Measurements from ENCODE around the gene CDK2AP2. TPM values are rescaled to one million over a fixed set of nuclear protein-coding genes. Genes with fewer than 3 reads are reported as not detected.
"Not testable (repeated sequence)": the region's sequence is repeated elsewhere in the genome, so short reads cannot be mapped to it uniquely, and the experiment has no call there.

CDK2AP2 gene
- total and polyA plus RNA-seq, 2 experiments from 2014 or later, result 29.6 to 55.2 TPM

GRCh38 chr11:67468456-67468758, 39.6 kb downstream of the CDK2AP2 start:
- no peaks in the 10 kb centered on the region for H3K9me3 ChIP-seq (ENCODE audit: low read depth)
- no peaks in the 10 kb centered on the region for H3K9me2 ChIP-seq (ENCODE audit: insufficient read depth)
- in situ Hi-C loops (cut with MboI), result no loop called here
- H3K27me3 ChIP-seq (replicated peaks; ENCODE audit: insufficient read depth), result no peaks in the 10 kb centered on the region
- TF ChIP-seq EZH2 (IDR thresholded peaks at IDR 0.05; ENCODE audit: insufficient read depth, poor library complexity, severe bottlenecking), result no peak
- no peak for TF ChIP-seq EZH2phosphoT487 (IDR thresholded peaks at IDR 0.05; ENCODE audit: insufficient read depth, low read depth)
- H2AFZ ChIP-seq, result peak overlapping the region; percentile 77
- H3K27ac ChIP-seq, result peak overlapping the region; percentile 81
- peak overlapping the region; percentile 89 for H3K4me3 ChIP-seq
- H3K36me3 ChIP-seq (ENCODE audit: low read depth), result no peaks in the 10 kb centered on the region
- peaks cover 23% of the 10 kb centered on the region; the same call in 1 of the 2 replicates for H3K79me2 ChIP-seq (ENCODE audit: insufficient read depth)
- no peaks in the 10 kb centered on the region for H4K20me1 ChIP-seq (ENCODE audit: insufficient read depth)
- H3K4me2 ChIP-seq (ENCODE audit: unreplicated experiment), result peak overlapping the region; percentile 86
- H3K9ac ChIP-seq, result peak overlapping the region; percentile 94
- no peak for DNase-seq
- H3F3A ChIP-seq (ENCODE audit: insufficient read depth), result no peaks in the 10 kb centered on the region
- 3 to 10% methylated on average over 6 of the region's 6 CpGs for WGBS, 2 experiments (ENCODE audit: low coverage in 1 of 2, low lambda C conversion rate in 2 of 2, missing lambda C conversion rate in 2 of 2)
- H3K4me1 ChIP-seq (ENCODE audit: insufficient read depth), result peaks cover 4% of the 10 kb centered on the region; the same call in 1 of the 2 replicates

GRCh38 chr11:67468056-67468455, 39.9 kb downstream of the CDK2AP2 start:
- in situ Hi-C loops (cut with MboI), result no loop called here
- Histone ChIP-seq H4K20me1 (ENCODE audit: insufficient read depth) (no peaks in the 10 kb centered on the region), H3K36me3 (ENCODE audit: low read depth) (no peaks in the 10 kb centered on the region), H3K4me2 (ENCODE audit: unreplicated experiment) (peak overlapping the region; percentile 86), H3K79me2 (ENCODE audit: insufficient read depth) (peaks cover 23% of the 10 kb centered on the region; the same call in 1 of the 2 replicates), H3K4me3 (peak overlapping the region; percentile 89), H3K9me2 (ENCODE audit: insufficient read depth) (no peaks in the 10 kb centered on the region), H2AFZ (peak overlapping the region; percentile 77; the same call in 1 of the 2 replicates), H3K27ac (peak overlapping the region; percentile 81), H3K9ac (peak overlapping the region; percentile 94), H3K27me3 (replicated peaks; ENCODE audit: insufficient read depth) (no peaks in the 10 kb centered on the region), H3F3A (ENCODE audit: insufficient read depth) (no peaks in the 10 kb centered on the region), H3K9me3 (ENCODE audit: low read depth) (no peaks in the 10 kb centered on the region), H3K4me1 (ENCODE audit: insufficient read depth) (peaks cover 4% of the 10 kb centered on the region; the same call in 1 of the 2 replicates)
- DNase-seq, result peak; percentile 36
- TF ChIP-seq EZH2phosphoT487 (IDR thresholded peaks at IDR 0.05; ENCODE audit: insufficient read depth, low read depth) (no peak), EZH2 (IDR thresholded peaks at IDR 0.05; ENCODE audit: insufficient read depth, poor library complexity, severe bottlenecking) (no peak)
- 24 to 37% methylated on average over 4 to 5 of the region's 5 CpGs for WGBS, 2 experiments (ENCODE audit: low coverage in 1 of 2, low lambda C conversion rate in 2 of 2, missing lambda C conversion rate in 2 of 2)

GRCh38 chr11:67466962-67467771, 40.8 kb downstream of the CDK2AP2 start:
- TF ChIP-seq EZH2phosphoT487 (IDR thresholded peaks at IDR 0.05; ENCODE audit: insufficient read depth, low read depth), result no peak
- no peak for TF ChIP-seq EZH2 (IDR thresholded peaks at IDR 0.05; ENCODE audit: insufficient read depth, poor library complexity, severe bottlenecking)
- Histone ChIP-seq H3K36me3 (ENCODE audit: low read depth) (no peaks in the 10 kb centered on the region), H3K9me2 (ENCODE audit: insufficient read depth) (no peaks in the 10 kb centered on the region), H3K9ac (peak overlapping the region; percentile 94; the same call in 1 of the 2 replicates), H3F3A (ENCODE audit: insufficient read depth) (no peaks in the 10 kb centered on the region), H3K27ac (no peak overlapping the region), H3K4me3 (peak overlapping the region; percentile 89; the same call in 1 of the 2 replicates), H2AFZ (no peak overlapping the region), H4K20me1 (ENCODE audit: insufficient read depth) (no peaks in the 10 kb centered on the region), H3K9me3 (ENCODE audit: low read depth) (no peaks in the 10 kb centered on the region), H3K27me3 (replicated peaks; ENCODE audit: insufficient read depth) (no peaks in the 10 kb centered on the region), H3K79me2 (ENCODE audit: insufficient read depth) (peaks cover 23% of the 10 kb centered on the region; the same call in 1 of the 2 replicates), H3K4me1 (ENCODE audit: insufficient read depth) (peaks cover 4% of the 10 kb centered on the region; the same call in 1 of the 2 replicates), H3K4me2 (ENCODE audit: unreplicated experiment) (no peak overlapping the region)
- in situ Hi-C loops (cut with MboI), result no loop called here
- 75 to 83% methylated on average over 7 to 11 of the region's 11 CpGs for WGBS, 2 experiments (ENCODE audit: low coverage in 1 of 2, low lambda C conversion rate in 2 of 2, missing lambda C conversion rate in 2 of 2)
- DNase-seq, result no peak

- in situ Hi-C loops (cut with MboI), result no loop called here
- no peaks in the 10 kb centered on the region for H3K9me3 ChIP-seq (ENCODE audit: low read depth)
These were observed 41.6 kb downstream of the CDK2AP2 start for GRCh38 chr11:67466367-67466766.

GRCh38 chr11:67465530-67465929, 42.4 kb downstream of the CDK2AP2 start:
- H3K27ac ChIP-seq; H3K36me3 ChIP-seq (ENCODE audit: low read depth); H3K4me2 ChIP-seq (ENCODE audit: unreplicated experiment); H2AFZ ChIP-seq; H3F3A ChIP-seq (ENCODE audit: insufficient read depth); in situ Hi-C loops (cut with MboI); H4K20me1 ChIP-seq (ENCODE audit: insufficient read depth); H3K27me3 ChIP-seq (replicated peaks; ENCODE audit: insufficient read depth); H3K4me3 ChIP-seq; H3K9me3 ChIP-seq (ENCODE audit: low read depth); H3K4me1 ChIP-seq (ENCODE audit: insufficient read depth); H3K9me2 ChIP-seq (ENCODE audit: insufficient read depth); H3K9ac ChIP-seq: not testable (repeated sequence)
- peaks cover 23% of the 10 kb centered on the region; the same call in 1 of the 2 replicates for H3K79me2 ChIP-seq (ENCODE audit: insufficient read depth)
- WGBS, 2 experiments (ENCODE audit: low coverage in 1 of 2, low lambda C conversion rate in 2 of 2, missing lambda C conversion rate in 2 of 2), result 47 to 72% methylated on average over 2 of the region's 2 CpGs
- DNase-seq, result peak; percentile 37

More at GRCh38 chr11:67466367-67466766, 41.6 kb downstream of the CDK2AP2 start:
- WGBS, 2 experiments (ENCODE audit: low coverage in 1 of 2, low lambda C conversion rate in 2 of 2, missing lambda C conversion rate in 2 of 2), result 90 to 93% methylated on average over 5 of the region's 5 CpGs
- no peak overlapping the region for H3K4me2 ChIP-seq (ENCODE audit: unreplicated experiment)
- TF ChIP-seq EZH2 (IDR thresholded peaks at IDR 0.05; ENCODE audit: insufficient read depth, poor library complexity, severe bottlenecking), result no peak
- TF ChIP-seq EZH2phosphoT487 (IDR thresholded peaks at IDR 0.05; ENCODE audit: insufficient read depth, low read depth), result no peak
- no peaks in the 10 kb centered on the region for H3K27me3 ChIP-seq (replicated peaks; ENCODE audit: insufficient read depth)
- no peaks in the 10 kb centered on the region for H3K36me3 ChIP-seq (ENCODE audit: low read depth)
- no peaks in the 10 kb centered on the region for H4K20me1 ChIP-seq (ENCODE audit: insufficient read depth)
- H3F3A ChIP-seq (ENCODE audit: insufficient read depth), result no peaks in the 10 kb centered on the region
- no peak overlapping the region for H3K9ac ChIP-seq
- no peaks in the 10 kb centered on the region for H3K9me2 ChIP-seq (ENCODE audit: insufficient read depth)
- no peak for DNase-seq
- H3K79me2 ChIP-seq (ENCODE audit: insufficient read depth), result peaks cover 23% of the 10 kb centered on the region; the same call in 1 of the 2 replicates
- H3K27ac ChIP-seq, result no peak overlapping the region
- H2AFZ ChIP-seq, result no peak overlapping the region
- H3K4me3 ChIP-seq, result no peak overlapping the region
- H3K4me1 ChIP-seq (ENCODE audit: insufficient read depth), result peaks cover 4% of the 10 kb centered on the region; the same call in 1 of the 2 replicates

Data from GM23248 (cell line).